Muscle of back (tissue), 11 donors: ENCODE measurements around the gene MAST1. TPM values are rescaled to one million over a fixed set of nuclear protein-coding genes. Genes with fewer than 3 reads are reported as not detected.

ENCODE experiments used
- DNase-seq, 3 donors: peaks; one replicate each; pipeline versions ENCODE4 v3.0.0 to v3.0.0-alpha.2; 2013
- polyA plus RNA-seq, 10 donors: library from polyadenylated mRNA; unstranded; fragments of 120-200 nt; gene quantifications; one replicate each; pipeline ENCODE4 v1.2.1, GENCODE V29; 2013; ENCODE audit not compliant: insufficient read length in 10 of 10

MAST1 gene
- polyA plus RNA-seq, 10 donors, result 0.11 to 0.91 (median 0.66) TPM; not detected in 1

- DNase-seq, result peak; percentile 41 to 89 (median 66)
Measured at GRCh38 chr19:12867120-12868099, 29.1 kb downstream of the MAST1 start.

GRCh38 chr19:12868540-12869112 lies 30.3 kb downstream of the MAST1 start:
- no peak for DNase-seq

- DNase-seq, result no peak
Measured at GRCh38 chr19:12871681-12872080, 33.4 kb downstream of the MAST1 start.

GRCh38 chr19:12872255-12872654 lies 33.9 kb downstream of the MAST1 start:
- DNase-seq, result no peak

- peak in 2 of 3 donors; percentile 22 to 44 for DNase-seq
Measured at GRCh38 chr19:12872941-12873890, 34.9 kb downstream of the MAST1 start.

GRCh38 chr19:12873891-12874745 lies 35.8 kb downstream of the MAST1 start:
- DNase-seq, result no peak

- no peak for DNase-seq
Measured at GRCh38 chr19:12875086-12875485, 36.8 kb downstream of the MAST1 start.

GRCh38 chr19:12880551-12881171 lies 42.3 kb downstream of the MAST1 start:
- DNase-seq, result no peak

- peak; percentile 89 to 94 (median 92) for DNase-seq
Measured at GRCh38 chr19:12881172-12881808, 43.0 kb downstream of the MAST1 start, which contains the start of gene DNASE2. TSS of gene DNASE2 (minus strand) at chr19:12881449. CDS start at chr19:12881375, 74 bp downstream.

- no peak for DNase-seq
Measured at GRCh38 chr19:12882589-12882988, 44.3 kb downstream of the MAST1 start.

- no peak for DNase-seq
Measured at GRCh38 chr19:12884202-12884601, 45.9 kb downstream of the MAST1 start.

GRCh38 chr19:12884627-12884925 lies 46.3 kb downstream of the MAST1 start:
- no peak for DNase-seq

GRCh38 chr19:12884926-12885748 lies 46.8 kb downstream of the MAST1 start:
- peak in 2 of 3 donors; percentile 54 to 63 for DNase-seq

- DNase-seq, result no peak
Measured at GRCh38 chr19:12885749-12886650, 47.7 kb downstream of the MAST1 start.

- DNase-seq, result no peak
Measured at GRCh38 chr19:12886651-12886968, 48.3 kb downstream of the MAST1 start.

GRCh38 chr19:12886969-12887747 lies 48.8 kb downstream of the MAST1 start, which contains the start of gene KLF1:
TSS of gene KLF1 (minus strand) at chr19:12887201. CDS start at chr19:12887140, 61 bp downstream.
- DNase-seq, result no peak

GRCh38 chr19:12888006-12888603 lies 49.8 kb downstream of the MAST1 start:
- DNase-seq, result no peak
